HG03135 (cell line): Measurements from ENCODE around the gene UBXN1.
"Not testable (repeated sequence)": the region's sequence is repeated elsewhere in the genome, so short reads cannot be mapped to it uniquely, and the experiment has no call there.

Experiments
- ATAC-seq: cut with Tn5 transposase; IDR thresholded peaks from one replicate; pipeline ENCODE4 v1.9.1; 2021; ENCODE audit warnings: mild to moderate bottlenecking, moderate library complexity; ENCODE audit not compliant: unreplicated experiment

UBXN1 gene

GRCh38 chr11:62708793-62709192, 29.9 kb upstream of the UBXN1 start:
- no peak for ATAC-seq

- no peak for ATAC-seq
Observed at GRCh38 chr11:62708392-62708791, 29.5 kb upstream of the UBXN1 start.

GRCh38 chr11:62707277-62707861, 28.5 kb upstream of the UBXN1 start, which contains the start of the genes BSCL2 and GNG3:
BSCL2 (minus strand) TSS chr11:62707424; CDS start chr11:62707195, 229 bp downstream.
GNG3 (plus strand) TSS chr11:62707676; CDS start chr11:62708296, 620 bp downstream.
- ATAC-seq, result no peak

GRCh38 chr11:62706850-62707247, 28.0 kb upstream of the UBXN1 start:
- ATAC-seq, result no peak

- ATAC-seq, result peak; percentile 64
Observed at GRCh38 chr11:62705880-62706849, 27.3 kb upstream of the UBXN1 start.

- no peak for ATAC-seq
Observed at GRCh38 chr11:62705413-62705812, 26.5 kb upstream of the UBXN1 start.

- not testable (repeated sequence) for ATAC-seq
Observed at GRCh38 chr11:62703921-62704320, 25.0 kb upstream of the UBXN1 start.

- no peak for ATAC-seq
Observed at GRCh38 chr11:62702246-62702645, 23.4 kb upstream of the UBXN1 start.

GRCh38 chr11:62694455-62695167, 15.7 kb upstream of the UBXN1 start:
- ATAC-seq, result no peak

- not testable (repeated sequence) for ATAC-seq
Observed at GRCh38 chr11:62693624-62694023, 14.8 kb upstream of the UBXN1 start.

GRCh38 chr11:62689421-62690183, 10.7 kb upstream of the UBXN1 start, which contains the start of gene LRRN4CL:
LRRN4CL (minus strand) TSS chr11:62689530; CDS start chr11:62688508, 1,022 bp downstream.
- no peak for ATAC-seq

GRCh38 chr11:62688491-62688890, 9.6 kb upstream of the UBXN1 start:
- no peak for ATAC-seq

- ATAC-seq, result no peak
Observed at GRCh38 chr11:62687508-62688396, 8.9 kb upstream of the UBXN1 start.

GRCh38 chr11:62682518-62682917, 3.6 kb upstream of the UBXN1 start:
- ATAC-seq, result no peak

- ATAC-seq, result peak; percentile 62
Observed at GRCh38 chr11:62680825-62681240, 2.0 kb upstream of the UBXN1 start.

- no peak for ATAC-seq
Observed at GRCh38 chr11:62678433-62678769, 472 bp downstream of the UBXN1 start.

GRCh38 chr11:62677714-62678113, 1.2 kb downstream of the UBXN1 start:
- no peak for ATAC-seq

- ATAC-seq, result no peak
Observed at GRCh38 chr11:62677156-62677555, 1.7 kb downstream of the UBXN1 start.

GRCh38 chr11:62676698-62677097, 2.2 kb downstream of the UBXN1 start:
- no peak for ATAC-seq

- not testable (repeated sequence) for ATAC-seq
Observed at GRCh38 chr11:62675415-62675814, 3.5 kb downstream of the UBXN1 start.
